Effector CD8-positive, alpha-beta T cell (primary cell): ENCODE measurements around the gene MAG.

Experiments
- DNase-seq: peaks from one replicate; lab custom pipeline; 2025; lab: John Stamatoyannopoulos, UW

Gene MAG

GRCh38 chr19:35297922-35298321, 6.0 kb downstream of the MAG start:
- no peak for DNase-seq

DNA sequence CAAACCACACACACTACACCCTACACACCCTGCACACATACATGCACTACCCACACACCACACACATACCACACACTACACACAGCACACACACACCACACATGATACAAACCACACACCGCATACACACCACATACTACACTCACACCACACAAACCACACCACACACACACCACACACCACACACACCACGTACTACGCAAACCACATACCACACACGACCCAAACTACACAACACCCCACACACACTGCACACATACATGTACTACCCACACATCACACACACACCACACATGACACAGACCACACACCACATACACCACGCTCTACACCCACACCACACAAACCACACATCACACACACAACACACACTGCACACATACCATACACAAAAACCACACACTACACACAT, 6.6 kb downstream of the MAG start:
- no peak for DNase-seq

DNA sequence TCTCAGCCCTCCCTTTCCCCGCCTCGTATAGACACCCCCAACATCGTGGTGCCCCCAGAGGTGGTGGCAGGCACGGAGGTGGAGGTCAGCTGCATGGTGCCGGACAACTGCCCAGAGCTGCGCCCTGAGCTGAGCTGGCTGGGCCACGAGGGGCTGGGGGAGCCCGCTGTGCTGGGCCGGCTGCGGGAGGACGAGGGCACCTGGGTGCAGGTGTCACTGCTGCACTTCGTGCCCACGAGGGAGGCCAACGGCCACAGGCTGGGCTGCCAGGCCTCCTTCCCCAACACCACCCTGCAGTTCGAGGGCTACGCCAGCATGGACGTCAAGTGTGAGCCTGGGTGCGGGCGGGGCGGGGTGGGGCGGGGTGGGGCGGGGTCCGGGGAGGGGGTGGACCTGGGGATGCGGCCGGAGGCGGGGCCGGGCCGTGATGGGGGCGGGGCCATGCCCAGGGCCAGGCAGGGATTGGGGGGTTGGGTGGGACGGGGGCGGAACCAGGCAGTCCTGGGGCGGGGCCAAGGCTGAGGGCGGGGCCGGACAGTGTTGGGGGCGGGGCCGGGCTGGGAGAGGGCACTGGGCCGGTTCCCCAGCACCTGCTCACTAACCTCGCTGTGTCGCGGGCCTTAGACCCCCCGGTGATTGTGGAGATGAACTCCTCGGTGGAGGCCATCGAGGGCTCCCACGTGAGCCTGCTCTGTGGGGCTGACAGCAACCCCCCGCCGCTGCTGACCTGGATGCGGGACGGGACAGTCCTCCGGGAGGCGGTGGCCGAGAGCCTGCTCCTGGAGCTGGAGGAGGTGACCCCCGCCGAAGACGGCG, 7.8 kb downstream of the MAG start:
- DNase-seq = no peak

DNA sequence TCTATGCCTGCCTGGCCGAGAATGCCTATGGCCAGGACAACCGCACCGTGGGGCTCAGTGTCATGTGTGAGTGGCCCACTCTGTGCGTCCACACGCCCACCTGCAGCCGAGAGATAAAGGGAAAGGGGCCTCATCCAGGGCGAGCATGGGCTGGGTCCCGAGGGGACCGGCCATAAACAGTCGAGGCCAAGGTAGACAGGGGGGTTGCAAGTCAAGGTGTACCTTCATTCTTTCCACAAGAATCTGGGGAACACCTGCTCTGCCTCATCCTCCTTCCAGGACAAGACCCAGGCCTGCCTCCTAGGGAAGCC, 8.3 kb downstream of the MAG start:
- DNase-seq = no peak

DNA sequence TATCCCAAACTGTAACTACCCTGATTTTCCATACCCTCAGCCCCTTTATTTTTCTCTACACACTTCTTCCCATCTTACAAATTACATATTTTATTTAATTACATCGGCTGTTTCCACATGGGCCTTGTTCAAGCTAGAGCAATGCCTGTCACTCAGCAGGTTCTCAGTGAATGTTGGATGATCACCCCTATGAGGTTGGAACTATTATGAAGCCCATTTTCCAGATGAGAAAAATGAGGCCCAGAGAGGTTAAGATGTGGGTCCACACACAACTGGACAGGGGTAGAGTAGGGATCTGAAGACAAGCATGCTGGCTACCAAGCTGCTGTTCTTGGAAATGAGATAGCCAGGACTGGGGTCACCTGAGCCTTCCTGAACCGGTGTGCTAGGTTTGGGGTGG, 10.0 kb downstream of the MAG start:
- DNase-seq = no peak

GRCh38 chr19:35302446-35302845, 10.5 kb downstream of the MAG start:
- DNase-seq = no peak

DNA sequence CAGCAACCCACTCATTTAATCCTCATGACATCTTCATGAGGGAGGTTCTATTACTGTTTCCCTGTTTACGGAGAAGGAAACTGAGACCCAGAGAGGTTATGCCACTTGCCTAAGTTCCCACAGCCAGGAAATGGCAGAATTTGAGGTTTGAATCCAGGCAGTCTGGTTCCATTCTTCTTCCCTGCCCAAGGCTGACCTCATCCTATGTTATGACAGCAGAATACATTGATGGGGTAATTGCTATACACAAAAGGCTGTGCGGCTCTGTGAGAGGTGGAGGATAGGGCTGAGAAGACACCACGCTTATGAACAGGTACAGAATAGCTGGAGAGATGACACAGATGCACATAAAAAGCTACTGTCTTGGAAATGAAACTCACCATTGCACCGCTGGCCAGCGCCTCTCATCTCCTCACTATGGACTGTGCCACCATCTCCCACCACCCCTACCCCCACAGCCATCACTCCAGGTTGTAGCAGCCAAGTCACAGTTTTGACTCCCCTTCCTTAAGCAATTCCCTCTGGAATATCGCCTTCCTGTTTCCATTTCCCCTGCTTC, 11.5 kb downstream of the MAG start:
- no peak for DNase-seq

GRCh38 chr19:35304036-35304435, 12.1 kb downstream of the MAG start:
- no peak for DNase-seq

DNA sequence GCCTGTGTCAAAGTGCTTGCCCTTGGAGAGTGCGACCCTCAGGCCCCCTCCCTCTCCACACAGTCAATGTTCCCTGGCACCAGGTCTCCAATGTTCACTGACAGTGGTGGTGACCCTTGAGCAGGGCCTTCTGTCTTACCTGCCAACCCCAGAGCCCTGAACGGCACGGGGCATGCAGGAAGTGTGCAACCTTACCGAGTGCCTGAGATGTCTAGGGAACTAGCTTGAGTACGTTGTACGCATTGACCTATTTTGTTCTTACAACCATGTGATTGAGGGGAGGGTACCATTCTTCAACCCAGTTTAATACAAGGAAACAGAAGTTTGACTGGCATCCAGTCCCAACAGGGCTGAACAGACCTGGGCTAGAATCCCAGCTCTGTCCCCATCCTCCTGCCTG, 13.2 kb downstream of the MAG start:
- DNase-seq = no peak

- DNase-seq = no peak
Measured at GRCh38 chr19:35306473-35307246, 14.7 kb downstream of the MAG start.

GRCh38 chr19:35307931-35308330, 16.0 kb downstream of the MAG start:
- DNase-seq = no peak

GRCh38 chr19:35308910-35309309, 16.9 kb downstream of the MAG start:
- DNase-seq = no peak

DNA sequence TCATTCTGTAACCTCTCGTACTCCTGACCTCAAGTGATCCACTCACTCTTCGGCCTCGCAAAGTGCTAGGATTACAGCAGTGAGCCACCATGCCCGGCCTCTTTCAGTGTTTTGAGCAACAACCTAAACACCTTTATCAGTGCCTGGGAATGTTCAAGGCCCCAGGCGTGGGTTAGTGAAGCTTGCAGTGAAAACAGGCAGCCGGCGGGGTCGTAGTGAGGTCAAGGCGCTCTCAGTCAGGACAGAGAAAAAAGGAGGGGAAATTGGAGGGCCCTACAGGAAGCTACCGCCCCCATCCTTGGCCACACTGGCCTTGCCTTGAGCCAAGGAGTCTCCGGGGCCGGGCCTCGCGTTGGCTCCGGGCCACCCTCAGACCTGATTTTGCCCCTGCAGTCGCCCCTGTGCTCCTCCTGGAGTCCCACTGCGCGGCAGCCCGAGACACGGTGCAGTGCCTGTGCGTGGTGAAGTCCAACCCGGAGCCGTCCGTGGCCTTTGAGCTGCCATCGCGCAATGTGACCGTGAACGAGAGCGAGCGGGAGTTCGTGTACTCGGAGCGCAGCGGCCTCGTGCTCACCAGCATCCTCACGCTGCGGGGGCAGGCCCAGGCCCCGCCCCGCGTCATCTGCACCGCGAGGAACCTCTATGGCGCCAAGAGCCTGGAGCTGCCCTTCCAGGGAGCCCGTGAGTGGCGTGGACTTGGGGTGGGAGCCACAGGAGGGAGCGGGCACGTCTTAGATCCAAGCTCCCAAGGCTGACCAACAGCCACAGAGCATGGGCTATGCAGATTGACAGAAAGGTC, 17.7 kb downstream of the MAG start:
- no peak for DNase-seq

DNA sequence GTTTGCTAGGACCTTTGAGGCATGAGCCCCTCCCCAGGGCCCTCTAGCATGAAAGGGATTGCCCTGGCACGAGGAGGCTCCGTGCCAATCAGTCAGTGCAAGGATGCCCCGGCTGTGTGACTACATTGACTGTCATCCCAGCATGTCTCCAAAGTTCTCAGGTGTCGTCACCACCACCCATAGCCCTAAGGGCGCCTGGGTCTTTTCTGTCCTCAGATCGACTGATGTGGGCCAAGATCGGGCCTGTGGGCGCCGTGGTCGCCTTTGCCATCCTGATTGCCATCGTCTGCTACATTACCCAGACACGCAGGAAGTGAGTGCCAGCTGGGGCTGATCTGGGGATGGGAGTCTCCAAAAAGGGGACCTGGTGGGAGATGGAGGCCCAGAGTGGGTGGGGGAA, 18.4 kb downstream of the MAG start:
- no peak for DNase-seq

GRCh38 chr19:35310811-35311465, 19.0 kb downstream of the MAG start:
- DNase-seq = no peak

GRCh38 chr19:35311901-35312665, 20.1 kb downstream of the MAG start:
- no peak for DNase-seq

GRCh38 chr19:35313587-35313986, 21.6 kb downstream of the MAG start:
- DNase-seq = no peak

- DNase-seq = no peak
Measured at GRCh38 chr19:35314031-35314430, 22.1 kb downstream of the MAG start.

- no peak for DNase-seq
Measured at GRCh38 chr19:35314858-35315470, 23.0 kb downstream of the MAG start.

- DNase-seq = no peak
Measured at GRCh38 chr19:35315883-35316282, 23.9 kb downstream of the MAG start.

DNA sequence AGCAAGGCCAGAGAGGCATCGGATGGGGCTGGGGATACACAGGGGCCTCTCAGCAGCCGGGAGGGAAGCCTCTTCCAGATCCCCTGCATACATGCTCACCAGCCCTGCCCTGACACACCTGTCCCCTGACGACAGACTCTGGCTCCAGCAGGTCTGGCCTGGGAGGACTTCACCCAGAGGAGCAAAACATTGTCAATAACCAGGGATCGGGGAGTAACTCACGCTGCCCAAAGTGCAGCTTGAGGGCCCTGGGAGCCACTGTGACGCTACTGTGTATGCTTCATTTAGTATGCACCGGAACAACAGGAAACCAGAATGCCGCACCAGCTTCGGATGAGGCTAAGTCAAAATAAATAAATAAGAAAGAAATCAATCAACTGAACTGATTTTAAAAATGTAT, 24.6 kb downstream of the MAG start:
- DNase-seq = no peak
